ENCODE measurements around the gene RNU5D-1.
"Not testable (repeated sequence)": the region's sequence is repeated elsewhere in the genome, so short reads cannot be mapped to it uniquely, and the experiment has no call there.

The RNU5D-1 gene

DNA sequence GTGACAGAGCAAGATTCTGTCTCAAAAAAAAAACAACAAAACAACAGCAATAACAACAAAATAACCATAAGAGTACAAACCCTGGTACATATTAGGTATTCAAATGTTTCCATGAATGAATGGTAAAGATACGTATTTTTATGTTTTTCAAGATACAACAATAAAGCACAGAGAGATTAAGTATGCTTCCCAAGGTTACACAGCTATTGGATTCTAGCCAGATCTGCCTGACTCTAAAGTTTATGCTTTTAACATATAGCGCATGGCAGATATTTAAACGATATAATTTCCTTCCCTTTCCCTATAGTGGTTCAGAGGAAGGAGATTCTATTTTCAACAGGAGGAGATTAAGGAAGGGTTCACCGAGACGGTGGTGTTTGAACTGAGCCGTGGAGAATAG lies 25.5 kb downstream of the RNU5D-1 start:
- no peak overlapping the region for H4K5ac ChIP-seq (ENCODE audit: low read length)
- H3K23ac ChIP-seq (ENCODE audit: low read length): no peak overlapping the region
- H4K8ac ChIP-seq (ENCODE audit: low read depth, low read length): no peak overlapping the region
- no peak overlapping the region for H3K27ac ChIP-seq (ENCODE audit: low read depth, low read length)
- H3K4ac ChIP-seq (ENCODE audit: low read depth, low read length): no peak overlapping the region
- no peak overlapping the region for H3K4me3 ChIP-seq (ENCODE audit: low read length)
- no peak overlapping the region for H3K56ac ChIP-seq (ENCODE audit: low read length)
- 100% methylated on average over 2 of the region's 6 CpGs for WGBS (ENCODE audit: extremely low coverage, insufficient coverage, low lambda C conversion rate)
- H3K36me3 ChIP-seq (ENCODE audit: control insufficient read depth, insufficient read depth, low read length): no peaks in the 10 kb centered on the region
- no peaks in the 10 kb centered on the region for H3K4me1 ChIP-seq (ENCODE audit: control insufficient read depth, low read depth, low read length)
- no peak overlapping the region for H2BK15ac ChIP-seq (replicated peaks; ENCODE audit: low read depth)
- H3K4me2 ChIP-seq (ENCODE audit: low read length): no peak overlapping the region
- DNase-seq: no peak
- H2BK120ac ChIP-seq (ENCODE audit: low read depth, low read length): no peak overlapping the region
- H3K27me3 ChIP-seq (ENCODE audit: insufficient read depth, low read length, poor library complexity): no peaks in the 10 kb centered on the region
- H3K79me2 ChIP-seq (ENCODE audit: control insufficient read depth, insufficient read depth, low read length): no peaks in the 10 kb centered on the region
- H2AK5ac ChIP-seq (ENCODE audit: low read length): no peak overlapping the region
- H3K79me1 ChIP-seq (ENCODE audit: low read length): no peaks in the 10 kb centered on the region
- no peak overlapping the region for H3K9ac ChIP-seq (ENCODE audit: low read length)
- no peak overlapping the region for H3K18ac ChIP-seq (ENCODE audit: low read length)
- H2BK5ac ChIP-seq (ENCODE audit: low read length): no peak overlapping the region

DNA sequence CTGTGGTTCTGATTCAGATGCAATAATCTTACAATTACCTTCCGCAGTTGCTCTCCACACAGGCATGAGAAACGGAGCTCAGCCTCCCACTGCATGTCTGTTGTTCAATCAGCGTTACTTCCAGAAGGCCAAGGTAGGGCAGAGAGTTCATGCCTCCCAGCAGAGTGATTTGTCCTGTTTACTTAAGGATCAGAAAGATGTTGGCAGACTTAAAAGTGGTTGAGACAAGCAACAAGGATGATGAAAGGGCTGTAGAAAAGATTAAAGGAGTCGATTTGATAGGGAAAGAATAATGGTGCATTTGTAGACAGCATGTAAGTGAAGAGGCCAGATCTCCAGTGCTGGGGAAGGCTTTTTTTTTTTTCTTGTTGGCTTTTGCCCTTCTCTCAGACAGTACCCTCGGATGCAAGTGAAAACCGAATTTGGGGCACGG lies 29.8 kb downstream of the RNU5D-1 start:
- Histone ChIP-seq H3K56ac (ENCODE audit: low read length) (no peak overlapping the region), H2BK120ac (ENCODE audit: low read depth, low read length) (no peak overlapping the region), H3K23ac (ENCODE audit: low read length) (no peak overlapping the region), H2BK5ac (ENCODE audit: low read length) (no peak overlapping the region), H3K36me3 (ENCODE audit: control insufficient read depth, insufficient read depth, low read length) (no peaks in the 10 kb centered on the region), H3K4me2 (ENCODE audit: low read length) (no peak overlapping the region), H4K8ac (ENCODE audit: low read depth, low read length) (no peak overlapping the region), H3K79me1 (ENCODE audit: low read length) (no peaks in the 10 kb centered on the region), H3K4me3 (ENCODE audit: low read length) (no peak overlapping the region), H3K18ac (ENCODE audit: low read length) (no peak overlapping the region), H4K5ac (ENCODE audit: low read length) (no peak overlapping the region), H3K27ac (ENCODE audit: low read depth, low read length) (no peak overlapping the region), H3K9ac (ENCODE audit: low read length) (no peak overlapping the region), H3K27me3 (ENCODE audit: insufficient read depth, low read length, poor library complexity) (no peaks in the 10 kb centered on the region), H3K79me2 (ENCODE audit: control insufficient read depth, insufficient read depth, low read length) (no peaks in the 10 kb centered on the region), H3K4me1 (ENCODE audit: control insufficient read depth, low read depth, low read length) (no peaks in the 10 kb centered on the region), H2BK15ac (replicated peaks; ENCODE audit: low read depth) (no peak overlapping the region), H3K4ac (ENCODE audit: low read depth, low read length) (no peak overlapping the region), H2AK5ac (ENCODE audit: low read length) (no peak overlapping the region)
- no peak for DNase-seq
- WGBS (ENCODE audit: extremely low coverage, insufficient coverage, low lambda C conversion rate): 100% methylated on average over 1 of the region's 7 CpGs

DNA sequence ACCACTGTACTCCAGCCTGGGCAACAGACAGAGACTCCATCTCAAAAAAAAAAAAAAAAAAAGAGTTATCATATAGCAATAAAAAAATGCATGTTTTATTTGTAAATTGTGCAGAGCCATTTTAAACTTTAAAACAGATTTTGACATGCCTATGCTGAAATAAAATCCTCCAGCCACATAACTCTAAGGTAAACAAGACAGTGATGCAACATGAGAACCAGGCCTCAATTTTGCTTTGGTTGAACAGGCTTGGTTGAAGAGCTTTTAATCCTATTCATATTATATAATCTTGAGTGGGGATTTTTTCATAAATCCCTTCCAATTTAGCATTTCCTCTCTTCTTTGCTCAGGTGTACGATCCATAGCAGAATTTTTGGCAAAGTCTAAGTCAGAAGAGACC lies 30.4 kb downstream of the RNU5D-1 start:
- no peak overlapping the region for H3K4me3 ChIP-seq (ENCODE audit: low read length)
- H3K79me1 ChIP-seq (ENCODE audit: low read length): no peaks in the 10 kb centered on the region
- H3K4ac ChIP-seq (ENCODE audit: low read depth, low read length): no peak overlapping the region
- no peak overlapping the region for H4K5ac ChIP-seq (ENCODE audit: low read length)
- no peak overlapping the region for H2AK5ac ChIP-seq (ENCODE audit: low read length)
- H2BK120ac ChIP-seq (ENCODE audit: low read depth, low read length): no peak overlapping the region
- H2BK5ac ChIP-seq (ENCODE audit: low read length): no peak overlapping the region
- H3K79me2 ChIP-seq (ENCODE audit: control insufficient read depth, insufficient read depth, low read length): no peaks in the 10 kb centered on the region
- no peak for DNase-seq
- H3K23ac ChIP-seq (ENCODE audit: low read length): no peak overlapping the region
- H3K27ac ChIP-seq (ENCODE audit: low read depth, low read length): no peak overlapping the region
- no peak overlapping the region for H3K4me2 ChIP-seq (ENCODE audit: low read length)
- H3K27me3 ChIP-seq (ENCODE audit: insufficient read depth, low read length, poor library complexity): no peaks in the 10 kb centered on the region
- no peak overlapping the region for H3K18ac ChIP-seq (ENCODE audit: low read length)
- H3K36me3 ChIP-seq (ENCODE audit: control insufficient read depth, insufficient read depth, low read length): no peaks in the 10 kb centered on the region
- H3K4me1 ChIP-seq (ENCODE audit: control insufficient read depth, low read depth, low read length): no peaks in the 10 kb centered on the region
- H4K8ac ChIP-seq (ENCODE audit: low read depth, low read length): no peak overlapping the region
- no peak overlapping the region for H2BK15ac ChIP-seq (replicated peaks; ENCODE audit: low read depth)
- H3K9ac ChIP-seq (ENCODE audit: low read length): no peak overlapping the region
- no CpG with 5 or more reads among the region's 1 CpG for WGBS (ENCODE audit: extremely low coverage, insufficient coverage, low lambda C conversion rate)
- no peak overlapping the region for H3K56ac ChIP-seq (ENCODE audit: low read length)

DNA sequence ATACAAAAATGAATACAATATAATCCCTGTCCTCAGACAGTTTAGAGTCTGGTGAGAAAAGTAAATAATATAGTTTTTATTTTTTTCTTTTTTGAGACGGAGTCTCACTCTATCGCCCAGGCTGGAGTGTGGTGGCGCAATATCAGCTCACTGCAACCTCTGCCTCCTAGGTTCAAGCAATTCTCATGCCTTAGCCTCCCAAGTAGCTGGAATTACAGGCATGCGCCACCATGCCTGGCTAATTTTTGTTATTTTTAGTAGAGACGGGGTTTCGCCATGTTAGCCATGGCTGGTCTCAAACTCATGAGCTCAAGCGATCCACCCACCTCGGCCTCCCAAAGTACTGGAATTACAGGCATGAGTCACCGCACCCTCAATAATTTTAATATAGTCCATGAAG lies 31.6 kb downstream of the RNU5D-1 start:
- not testable (repeated sequence) for H2BK5ac ChIP-seq (ENCODE audit: low read length); H3K18ac ChIP-seq (ENCODE audit: low read length); H3K4me3 ChIP-seq (ENCODE audit: low read length); H3K56ac ChIP-seq (ENCODE audit: low read length); H4K8ac ChIP-seq (ENCODE audit: low read depth, low read length); H3K79me2 ChIP-seq (ENCODE audit: control insufficient read depth, insufficient read depth, low read length); H3K4ac ChIP-seq (ENCODE audit: low read depth, low read length); H3K4me2 ChIP-seq (ENCODE audit: low read length); DNase-seq; H3K23ac ChIP-seq (ENCODE audit: low read length); H3K79me1 ChIP-seq (ENCODE audit: low read length); H2BK15ac ChIP-seq (replicated peaks; ENCODE audit: low read depth); H3K4me1 ChIP-seq (ENCODE audit: control insufficient read depth, low read depth, low read length); H2BK120ac ChIP-seq (ENCODE audit: low read depth, low read length); H3K27me3 ChIP-seq (ENCODE audit: insufficient read depth, low read length, poor library complexity); H3K27ac ChIP-seq (ENCODE audit: low read depth, low read length); H4K5ac ChIP-seq (ENCODE audit: low read length); H3K36me3 ChIP-seq (ENCODE audit: control insufficient read depth, insufficient read depth, low read length); H2AK5ac ChIP-seq (ENCODE audit: low read length); H3K9ac ChIP-seq (ENCODE audit: low read length)
- no CpG with 5 or more reads among the region's 9 CpGs for WGBS (ENCODE audit: extremely low coverage, insufficient coverage, low lambda C conversion rate)

DNA sequence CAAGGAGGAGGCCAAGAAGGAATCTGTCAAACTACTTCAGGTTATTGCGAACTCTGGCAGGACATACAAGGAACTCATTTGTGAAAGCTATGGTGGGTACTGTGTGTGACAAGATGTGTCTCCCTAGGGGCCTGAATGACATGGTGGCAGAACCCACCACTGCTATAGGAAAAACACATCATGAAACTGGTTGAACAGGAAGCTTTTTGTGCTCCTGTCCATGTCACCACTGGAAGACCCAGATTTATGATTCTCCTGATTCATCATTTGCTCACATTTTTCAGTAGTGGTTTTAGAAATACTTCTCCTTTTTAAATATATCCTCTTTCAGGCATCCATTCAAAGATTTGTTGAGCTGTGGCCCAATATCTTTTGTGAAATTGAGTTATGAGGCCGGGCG lies 32.8 kb downstream of the RNU5D-1 start:
- Histone ChIP-seq H4K8ac (ENCODE audit: low read depth, low read length) (no peak overlapping the region), H3K36me3 (ENCODE audit: control insufficient read depth, insufficient read depth, low read length) (no peaks in the 10 kb centered on the region), H3K23ac (ENCODE audit: low read length) (no peak overlapping the region), H4K5ac (ENCODE audit: low read length) (no peak overlapping the region), H2BK15ac (replicated peaks; ENCODE audit: low read depth) (no peak overlapping the region), H3K56ac (ENCODE audit: low read length) (no peak overlapping the region), H3K4me3 (ENCODE audit: low read length) (no peak overlapping the region), H3K18ac (ENCODE audit: low read length) (no peak overlapping the region), H3K79me2 (ENCODE audit: control insufficient read depth, insufficient read depth, low read length) (no peaks in the 10 kb centered on the region), H3K4ac (ENCODE audit: low read depth, low read length) (no peak overlapping the region), H3K27me3 (ENCODE audit: insufficient read depth, low read length, poor library complexity) (no peaks in the 10 kb centered on the region), H2AK5ac (ENCODE audit: low read length) (no peak overlapping the region), H3K9ac (ENCODE audit: low read length) (no peak overlapping the region), H3K4me1 (ENCODE audit: control insufficient read depth, low read depth, low read length) (no peaks in the 10 kb centered on the region), H3K27ac (ENCODE audit: low read depth, low read length) (no peak overlapping the region), H2BK120ac (ENCODE audit: low read depth, low read length) (no peak overlapping the region), H3K4me2 (ENCODE audit: low read length) (no peak overlapping the region), H2BK5ac (ENCODE audit: low read length) (no peak overlapping the region), H3K79me1 (ENCODE audit: low read length) (no peaks in the 10 kb centered on the region)
- no peak for DNase-seq
- WGBS (ENCODE audit: extremely low coverage, insufficient coverage, low lambda C conversion rate): no CpG with 5 or more reads among the region's 3 CpGs

DNA sequence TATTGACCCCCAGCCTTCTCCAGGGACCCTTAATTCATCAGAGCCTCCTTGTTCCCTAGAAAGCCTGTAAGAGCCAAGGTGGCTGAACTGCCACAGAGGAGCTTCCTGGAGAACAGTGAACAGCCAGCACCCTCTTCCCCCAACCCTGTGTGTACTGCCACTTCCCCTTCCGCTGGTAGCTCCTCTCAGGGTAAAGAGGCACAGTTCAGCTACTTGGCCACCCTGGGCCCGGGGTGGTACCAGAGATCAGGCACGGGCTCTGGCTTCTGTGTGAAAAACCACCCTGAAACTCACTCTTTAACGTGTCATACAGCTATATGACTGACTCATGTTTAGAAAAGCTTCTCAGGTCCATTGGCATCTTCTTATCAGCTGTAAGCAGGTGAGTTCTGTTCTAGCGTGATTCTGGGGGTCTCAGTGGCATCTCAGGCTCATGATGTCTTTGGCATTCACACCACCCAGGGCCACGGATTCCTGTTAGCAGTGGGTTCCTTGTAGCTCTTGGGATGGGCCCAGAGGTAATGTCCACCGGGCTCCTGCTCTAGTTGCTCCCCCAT lies 34.1 kb downstream of the RNU5D-1 start:
- H3K79me2 ChIP-seq (ENCODE audit: control insufficient read depth, insufficient read depth, low read length): no peaks in the 10 kb centered on the region
- H2AK5ac ChIP-seq (ENCODE audit: low read length): no peak overlapping the region
- WGBS (ENCODE audit: extremely low coverage, insufficient coverage, low lambda C conversion rate): no CpG with 5 or more reads among the region's 7 CpGs
- no peak overlapping the region for H3K23ac ChIP-seq (ENCODE audit: low read length)
- H2BK15ac ChIP-seq (replicated peaks; ENCODE audit: low read depth): no peak overlapping the region
- no peak overlapping the region for H4K8ac ChIP-seq (ENCODE audit: low read depth, low read length)
- no peak overlapping the region for H4K5ac ChIP-seq (ENCODE audit: low read length)
- H3K79me1 ChIP-seq (ENCODE audit: low read length): no peaks in the 10 kb centered on the region
- no peaks in the 10 kb centered on the region for H3K4me1 ChIP-seq (ENCODE audit: control insufficient read depth, low read depth, low read length)
- H3K36me3 ChIP-seq (ENCODE audit: control insufficient read depth, insufficient read depth, low read length): no peaks in the 10 kb centered on the region
- no peak overlapping the region for H3K4ac ChIP-seq (ENCODE audit: low read depth, low read length)
- no peak overlapping the region for H3K56ac ChIP-seq (ENCODE audit: low read length)
- no peak overlapping the region for H3K27ac ChIP-seq (ENCODE audit: low read depth, low read length)
- no peak for DNase-seq
- no peak overlapping the region for H2BK5ac ChIP-seq (ENCODE audit: low read length)
- no peaks in the 10 kb centered on the region for H3K27me3 ChIP-seq (ENCODE audit: insufficient read depth, low read length, poor library complexity)
- no peak overlapping the region for H3K4me2 ChIP-seq (ENCODE audit: low read length)
- H3K4me3 ChIP-seq (ENCODE audit: low read length): no peak overlapping the region
- no peak overlapping the region for H2BK120ac ChIP-seq (ENCODE audit: low read depth, low read length)
- no peak overlapping the region for H3K18ac ChIP-seq (ENCODE audit: low read length)
- H3K9ac ChIP-seq (ENCODE audit: low read length): no peak overlapping the region

Data from mesendoderm (in vitro differentiated cells).